BE2C (cell line): Measurements from ENCODE around the gene SLC26A2. TPM values are rescaled to one million over a fixed set of nuclear protein-coding genes. Genes with fewer than 3 reads are reported as not detected.

ENCODE experiments used
- DNase-seq: peaks from one replicate; pipeline ENCODE4 v3.0.0-alpha.2; 2020
- H3K27me3 ChIP-seq: fragments of 250-450 bp; sonication (Bioruptor Pico); 2 replicates; pipeline ENCODE4 v1.5.1; 2020; ENCODE audit warnings: mild to moderate bottlenecking
- H3K36me3 ChIP-seq: fragments of 250-450 bp; sonication (Bioruptor Pico); 2 replicates; pipeline ENCODE4 v1.5.1; 2020; ENCODE audit warnings: mild to moderate bottlenecking
- H3K4me1 ChIP-seq: fragments of 250-450 bp; sonication (Bioruptor Pico); 2 replicates; pipeline ENCODE4 v1.5.1; 2020
- H3K4me3 ChIP-seq: 2 replicates; pipeline ENCODE4 v1.5.1; 2011; ENCODE audit warnings: low read depth, low read length
- H3K9me3 ChIP-seq: fragments of 250-450 bp; sonication (Bioruptor Pico); 2 replicates; pipeline ENCODE4 v1.5.1; 2020
- CTCF ChIP-seq: IDR thresholded peaks from 2 replicates; pipeline ENCODE4 v1.5.1; 2012; ENCODE audit warnings: mild to moderate bottlenecking, low read depth, low read length
- polyA plus RNA-seq: library from polyadenylated mRNA; unstranded; fragments of >200 nt; gene quantifications from one replicate; pipeline ENCODE4 v1.2.1, GENCODE V29; 2012; ENCODE audit warnings: low read depth, missing spikeins; ENCODE audit not compliant: insufficient read length, insufficient read depth

Gene SLC26A2
- polyA plus RNA-seq: 4.6 TPM

GRCh38 chr5:149960272-149961185 lies at the start of gene SLC26A2:
Gene SLC26A2, plus strand, starts transcription at chr5:149960758. Its CDS starts 16,895 bp downstream, at chr5:149977653.
- peak; percentile 97 for DNase-seq
- Histone ChIP-seq H3K4me1 (peaks cover 5% of the 10 kb centered on the region), H3K4me3 (peak within 1 kb of the TSS; percentile 71)

GRCh38 chr5:149911031-149911430 lies 49.5 kb upstream of the SLC26A2 start:
- no peak overlapping the region for H3K4me3 ChIP-seq
- H3K4me1 ChIP-seq: no peaks in the 10 kb centered on the region
- no peaks in the 10 kb centered on the region for H3K27me3 ChIP-seq
- DNase-seq: no peak
- TF ChIP-seq CTCF: no peak
- no peaks in the 10 kb centered on the region for H3K36me3 ChIP-seq
- H3K9me3 ChIP-seq: no peaks in the 10 kb centered on the region

More at GRCh38 chr5:149960272-149961185, at the start of gene SLC26A2:
- no peak for TF ChIP-seq CTCF
- H3K27me3 ChIP-seq: no peaks in the 10 kb centered on the region
- no peaks in the 10 kb centered on the region for H3K9me3 ChIP-seq
- H3K36me3 ChIP-seq: no peaks in the 10 kb centered on the region

- no peaks in the 10 kb centered on the region for H3K36me3 ChIP-seq
- TF ChIP-seq CTCF: no peak
- H3K27me3 ChIP-seq: no peaks in the 10 kb centered on the region
- H3K4me3 ChIP-seq: no peak overlapping the region
- H3K4me1 ChIP-seq: no peaks in the 10 kb centered on the region
- DNase-seq: no peak
- no peaks in the 10 kb centered on the region for H3K9me3 ChIP-seq
Observed at GRCh38 chr5:149912226-149912871, 48.2 kb upstream of the SLC26A2 start.

- Histone ChIP-seq H3K4me3 (no peak overlapping the region), H3K4me1 (no peaks in the 10 kb centered on the region), H3K36me3 (no peaks in the 10 kb centered on the region), H3K27me3 (no peaks in the 10 kb centered on the region), H3K9me3 (no peaks in the 10 kb centered on the region)
- no peak for DNase-seq
- no peak for TF ChIP-seq CTCF
Observed at GRCh38 chr5:149913436-149914419, 46.8 kb upstream of the SLC26A2 start.

GRCh38 chr5:149915392-149916260 lies 44.9 kb upstream of the SLC26A2 start:
- DNase-seq: no peak
- no peaks in the 10 kb centered on the region for H3K27me3 ChIP-seq
- no peak for TF ChIP-seq CTCF
- no peaks in the 10 kb centered on the region for H3K9me3 ChIP-seq
- H3K4me3 ChIP-seq: no peak overlapping the region
- no peaks in the 10 kb centered on the region for H3K4me1 ChIP-seq
- no peaks in the 10 kb centered on the region for H3K36me3 ChIP-seq
